Measurements from ENCODE around the gene MAPT. TPM values are rescaled to one million over a fixed set of nuclear protein-coding genes. Genes with fewer than 3 reads are reported as not detected.
A peak's percentile ranks its signal among the peaks of the same experiment; 100 is the strongest.

Gene MAPT
- 0.07 and 0.18 TPM in 2 replicates for total RNA-seq

GRCh38 chr17:45894022-45894784 lies at the start of gene MAPT:
Gene MAPT (plus strand): TSS chr17:45894554. CDS start chr17:45962338, 67,784 bp downstream.
- DNase-seq (ENCODE audit: low read depth, low spot score) = peak; percentile 74

DNA sequence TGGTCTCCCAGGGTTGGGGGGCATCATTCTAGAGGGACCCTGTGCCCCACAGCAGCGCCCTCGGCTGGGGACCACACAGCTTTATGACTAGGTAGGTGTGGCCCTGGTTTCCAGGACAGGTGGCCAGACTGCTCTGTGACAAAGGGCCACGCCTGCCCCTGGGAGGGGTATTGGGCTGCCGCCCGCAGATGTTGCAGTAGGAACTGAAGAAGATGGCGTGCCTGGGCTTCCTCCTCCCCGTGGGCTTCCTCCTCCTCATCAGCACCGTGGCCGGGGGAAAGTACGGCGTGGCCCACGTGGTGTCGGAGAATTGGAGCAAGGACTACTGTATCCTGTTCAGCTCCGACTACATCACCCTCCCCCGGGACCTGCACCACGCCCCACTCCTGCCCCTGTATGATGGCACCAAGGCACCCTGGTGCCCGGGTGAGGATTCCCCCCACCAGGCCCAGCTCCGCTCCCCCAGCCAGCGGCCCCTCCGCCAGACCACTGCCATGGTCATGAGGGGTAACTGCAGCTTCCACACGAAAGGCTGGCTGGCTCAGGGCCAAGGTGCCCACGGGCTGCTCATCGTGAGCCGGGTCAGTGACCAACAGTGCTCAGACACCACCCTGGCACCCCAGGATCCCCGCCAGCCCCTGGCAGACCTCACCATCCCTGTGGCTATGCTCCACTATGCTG lies 49.5 kb upstream of the MAPT start, which contains the start of gene SPPL2C:
Gene SPPL2C (plus strand): TSS at position 187 of the 681 bp plus-strand sequence. CDS start 26 bp downstream, at position 213.
- DNase-seq (ENCODE audit: low read depth, low spot score) = no peak

GRCh38 chr17:45845376-45846185 lies 48.8 kb upstream of the MAPT start:
- no peak for DNase-seq (ENCODE audit: low read depth, low spot score)

DNA sequence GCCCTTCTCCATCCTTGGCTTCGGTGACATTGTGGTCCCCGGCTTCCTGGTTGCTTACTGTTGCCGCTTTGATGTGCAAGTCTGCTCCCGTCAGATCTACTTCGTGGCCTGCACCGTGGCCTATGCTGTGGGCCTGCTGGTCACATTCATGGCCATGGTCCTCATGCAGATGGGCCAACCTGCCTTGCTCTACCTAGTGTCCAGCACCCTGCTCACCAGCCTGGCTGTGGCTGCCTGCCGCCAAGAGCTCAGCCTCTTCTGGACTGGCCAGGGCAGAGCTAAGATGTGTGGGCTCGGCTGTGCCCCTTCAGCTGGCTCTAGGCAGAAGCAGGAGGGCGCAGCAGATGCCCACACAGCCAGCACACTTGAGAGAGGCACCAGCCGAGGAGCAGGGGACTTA lies 48.1 kb upstream of the MAPT start:
- no peak for DNase-seq (ENCODE audit: low read depth, low spot score)

GRCh38 chr17:45846646-45847045 lies 47.7 kb upstream of the MAPT start:
- no peak for DNase-seq (ENCODE audit: low read depth, low spot score)

DNA sequence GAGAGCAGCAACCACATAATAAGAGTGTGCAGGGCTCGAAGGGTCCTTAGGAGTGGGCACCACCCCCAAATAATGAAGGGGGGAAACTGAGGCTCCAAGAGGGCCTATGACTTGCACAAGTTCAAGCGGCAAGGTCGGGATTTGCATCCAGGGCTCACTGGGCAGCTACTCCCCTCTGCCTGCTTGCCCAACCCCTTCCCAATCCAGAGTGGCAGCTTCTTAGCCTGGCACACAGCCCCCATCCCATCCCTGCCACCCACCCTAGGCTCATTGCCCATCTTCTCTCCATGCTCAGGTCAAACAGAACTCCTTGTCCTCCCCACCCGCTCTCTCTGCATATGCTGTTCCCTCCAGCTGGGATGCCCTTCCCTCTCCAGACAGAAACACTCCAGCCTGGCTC lies 47.3 kb upstream of the MAPT start:
- no peak for DNase-seq (ENCODE audit: low read depth, low spot score)

DNA sequence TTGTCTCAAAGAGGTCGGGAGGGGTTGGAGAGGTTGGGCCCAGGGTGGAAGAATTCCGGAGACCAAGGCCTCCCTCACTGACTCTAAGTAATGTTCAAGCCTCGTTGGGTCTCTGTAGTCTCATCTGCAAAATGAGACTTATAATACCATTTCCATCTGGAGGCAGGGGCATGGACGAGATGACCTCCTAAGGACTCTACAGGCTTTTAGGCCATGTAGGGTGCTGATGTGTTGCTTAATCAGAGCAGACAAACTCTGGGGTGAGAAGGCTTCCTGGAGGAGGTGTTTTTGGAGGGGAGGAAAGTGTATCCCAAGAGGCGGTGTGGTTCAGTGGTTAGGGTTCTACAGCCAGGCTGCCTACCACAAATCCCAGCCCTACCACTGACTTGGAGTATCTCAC lies 46.6 kb upstream of the MAPT start:
- DNase-seq (ENCODE audit: low read depth, low spot score) = no peak

DNA sequence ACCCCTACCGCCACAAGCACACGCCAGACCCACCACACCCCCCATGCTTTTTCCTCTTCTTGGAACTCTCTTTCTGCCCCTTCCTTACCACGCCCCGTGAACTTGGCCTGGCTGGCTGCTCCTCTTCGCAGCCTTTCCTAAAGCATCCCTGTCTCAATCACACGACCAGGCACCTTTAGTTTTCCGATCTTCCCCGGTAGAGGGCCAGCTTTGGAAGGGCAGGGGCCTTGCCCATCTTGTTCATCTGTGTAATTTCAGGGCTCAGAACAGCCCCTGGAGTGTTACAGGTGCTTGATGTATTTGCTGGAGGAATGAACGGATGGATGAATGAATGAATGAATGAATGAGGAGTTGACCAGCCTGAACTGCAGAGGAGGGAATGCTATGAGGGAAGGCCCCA lies 45.9 kb upstream of the MAPT start:
- DNase-seq (ENCODE audit: low read depth, low spot score) = no peak

- DNase-seq (ENCODE audit: low read depth, low spot score) = no peak
These were observed 45.4 kb upstream of the MAPT start for GRCh38 chr17:45848868-45849535.

- no peak for DNase-seq (ENCODE audit: low read depth, low spot score)
These were observed 44.8 kb upstream of the MAPT start for GRCh38 chr17:45849536-45849990.

DNA sequence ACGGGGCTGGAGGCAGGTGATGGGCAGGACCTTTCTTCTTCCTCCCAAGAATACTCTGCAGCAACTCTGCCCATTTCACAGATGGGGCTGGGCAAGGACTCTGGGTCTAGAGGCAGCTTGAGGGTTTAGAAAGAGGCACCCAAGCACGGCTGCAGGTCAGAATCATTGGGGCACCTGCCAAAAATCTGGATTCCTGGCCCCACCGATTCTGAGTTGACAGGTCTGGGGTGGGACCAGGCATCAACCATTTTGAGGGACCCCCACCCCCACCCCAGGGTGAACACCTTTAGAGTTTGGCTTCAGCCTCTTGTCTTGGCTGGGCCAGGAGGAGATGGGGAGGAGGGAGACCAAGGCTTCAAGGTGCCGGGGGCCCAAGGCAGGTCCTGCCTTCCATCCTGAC lies 44.3 kb upstream of the MAPT start:
- no peak for DNase-seq (ENCODE audit: low read depth, low spot score)

DNA sequence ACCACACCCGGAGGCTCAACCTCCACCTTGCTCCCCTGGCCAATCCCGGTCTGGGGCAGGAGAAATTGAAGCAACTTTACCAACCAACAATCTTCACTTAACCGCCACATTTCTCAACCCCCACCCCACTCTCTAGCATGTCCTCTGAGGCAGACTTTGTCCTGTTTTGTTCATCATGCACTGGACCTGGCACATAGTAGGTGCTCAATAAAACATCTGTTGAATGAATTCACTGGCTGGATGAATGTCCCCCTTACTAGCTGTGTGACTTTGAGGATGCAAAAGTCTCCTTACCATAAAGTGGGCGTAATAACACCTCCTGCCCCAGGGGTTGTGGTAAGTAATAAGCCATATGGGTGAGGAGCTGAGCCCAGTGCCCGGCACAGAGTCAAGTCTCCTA lies 43.9 kb upstream of the MAPT start:
- no peak for DNase-seq (ENCODE audit: low read depth, low spot score)

GRCh38 chr17:45851022-45851421 lies 43.3 kb upstream of the MAPT start:
- DNase-seq (ENCODE audit: low read depth, low spot score) = no peak

DNA sequence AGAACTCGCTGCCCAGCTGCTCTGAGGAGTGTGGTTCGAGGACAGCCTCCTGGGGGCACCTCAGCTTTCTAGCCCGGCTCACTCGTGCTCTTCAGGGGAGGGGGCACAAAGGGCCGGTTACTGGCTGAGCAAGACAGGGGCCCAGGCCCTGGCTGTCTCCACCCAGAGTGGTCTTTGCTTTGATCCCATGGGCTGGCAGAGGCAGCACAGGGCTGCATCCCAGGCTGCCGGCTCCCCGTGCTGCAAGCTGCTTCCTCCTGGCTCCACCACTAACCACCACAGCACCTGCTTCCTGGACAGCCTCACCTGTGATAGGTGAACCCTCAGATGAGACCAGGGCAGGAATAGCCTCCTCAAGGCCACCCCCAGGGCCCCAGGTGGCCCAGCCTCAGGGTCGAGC lies 42.9 kb upstream of the MAPT start:
- no peak for DNase-seq (ENCODE audit: low read depth, low spot score)

DNA sequence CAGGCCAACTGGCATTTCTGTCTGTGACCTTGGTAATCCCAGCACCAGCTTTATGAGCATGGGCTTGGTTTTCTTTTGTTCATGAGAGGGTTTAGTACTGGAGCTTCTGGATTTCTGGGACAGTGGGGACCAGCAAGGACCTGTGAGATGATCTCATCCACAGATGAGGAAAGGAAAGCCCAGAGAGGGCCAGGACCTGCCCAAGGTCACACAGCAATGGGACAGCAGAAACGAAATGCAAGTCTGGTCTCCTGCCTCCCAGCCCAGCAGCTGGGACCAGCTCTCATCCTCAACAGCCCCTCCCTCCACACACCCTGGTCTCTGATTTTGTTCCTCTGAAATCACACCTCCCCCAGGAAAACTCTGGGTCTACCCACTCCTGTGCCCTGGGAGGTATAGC lies 42.5 kb upstream of the MAPT start:
- DNase-seq (ENCODE audit: low read depth, low spot score) = no peak

DNA sequence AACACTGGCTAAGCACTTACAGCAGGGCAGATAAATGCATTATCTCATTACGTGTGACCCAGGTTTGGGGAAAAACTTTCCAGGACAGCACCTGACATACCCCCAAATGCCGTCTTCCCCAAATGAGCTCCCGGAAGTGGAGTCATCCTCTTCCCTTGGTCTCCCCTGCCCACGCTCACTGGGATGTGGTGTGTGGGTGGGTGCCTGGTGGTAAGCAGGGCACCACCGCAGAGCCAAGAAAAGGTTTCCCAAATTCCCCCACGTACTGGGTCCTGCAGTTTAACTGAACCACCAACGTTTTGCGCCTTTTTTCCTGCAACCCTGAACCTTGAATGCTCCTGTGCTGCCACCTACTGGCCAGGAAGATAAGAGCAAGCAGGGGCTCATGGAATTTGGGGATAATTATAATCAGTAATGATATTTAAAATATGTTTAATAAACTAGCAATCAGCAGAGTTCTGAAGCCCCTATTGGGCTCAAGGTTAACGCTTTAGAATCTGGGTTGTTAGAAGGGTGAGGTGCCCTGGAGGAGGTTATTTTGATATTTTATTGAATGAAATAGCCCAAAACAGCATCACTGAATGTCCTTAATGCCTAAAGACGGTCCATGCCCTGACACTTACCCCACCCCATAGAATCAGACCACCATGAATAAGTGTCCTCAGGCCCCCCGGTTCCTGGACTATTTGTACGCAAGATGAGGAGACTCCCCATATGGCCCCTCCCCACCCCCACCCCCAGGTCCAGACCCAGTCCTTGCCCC lies 41.6 kb upstream of the MAPT start:
- no peak for DNase-seq (ENCODE audit: low read depth, low spot score)

DNA sequence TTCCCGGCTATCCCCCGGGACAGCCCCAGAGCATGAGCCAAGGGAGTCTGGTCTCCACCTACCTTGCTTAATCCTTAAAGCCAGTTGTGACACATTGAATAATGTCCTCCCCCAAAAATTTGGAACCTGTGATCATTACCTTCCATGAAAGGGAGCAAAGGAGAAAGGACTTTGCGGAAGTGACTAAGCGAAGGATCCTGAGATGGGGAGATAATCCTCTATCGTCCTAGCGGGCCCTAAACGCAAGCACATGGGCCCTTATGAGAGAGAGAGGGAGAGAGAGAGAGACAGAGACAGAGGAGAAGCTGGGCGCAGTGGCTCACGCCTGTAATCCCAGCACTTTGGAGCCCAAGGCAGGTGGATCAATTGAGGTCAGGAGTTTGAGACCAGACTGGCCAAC lies 40.1 kb upstream of the MAPT start:
- no peak for DNase-seq (ENCODE audit: low read depth, low spot score)

GRCh38 chr17:45855691-45856336 lies 38.5 kb upstream of the MAPT start:
- DNase-seq (ENCODE audit: low read depth, low spot score) = no peak

DNA sequence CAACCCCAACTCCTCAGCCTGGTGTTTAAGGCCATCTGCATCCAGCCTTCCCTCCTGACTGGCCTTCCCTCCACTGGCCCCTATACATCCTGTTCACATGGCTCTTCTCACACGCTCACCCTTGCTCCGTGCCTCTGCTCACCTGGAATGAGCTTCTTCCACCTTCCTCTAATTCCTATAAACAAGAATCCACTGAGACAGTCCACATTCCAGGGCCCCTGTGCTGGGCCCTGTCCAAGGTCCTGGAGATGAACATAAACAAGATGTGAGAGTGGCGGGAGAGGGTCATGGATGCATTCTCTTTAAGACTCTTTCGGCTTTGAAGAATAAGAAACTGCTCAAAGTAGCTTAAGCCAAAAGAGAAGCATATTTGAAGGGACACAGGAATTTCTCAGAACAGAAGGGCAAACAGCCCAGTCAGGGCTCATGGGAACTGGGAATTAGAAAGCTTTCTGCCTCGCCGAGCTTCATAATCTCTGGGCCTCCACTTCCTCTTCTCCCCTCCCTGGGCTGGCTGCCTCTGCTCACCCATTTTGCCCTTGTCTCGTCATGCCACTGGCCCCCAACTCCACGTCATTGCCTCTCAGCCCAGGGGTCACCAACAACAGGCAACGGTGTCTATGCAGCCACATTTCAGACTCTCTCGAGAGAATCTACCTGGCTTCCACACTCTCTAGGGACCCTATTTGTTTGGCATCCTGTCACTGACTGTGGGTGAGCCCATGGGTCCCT lies 36.2 kb upstream of the MAPT start:
- DNase-seq (ENCODE audit: low read depth, low spot score) = no peak

GRCh38 chr17:45861165-45861564 lies 33.2 kb upstream of the MAPT start:
- DNase-seq (ENCODE audit: low read depth, low spot score) = no peak

All from pulmonary artery endothelial cell (primary cell).